GM18867 (cell line): ENCODE measurements around the gene IFIH1.

Experiments used
- ATAC-seq: cut with Tn5 transposase; IDR thresholded peaks from one replicate; pipeline ENCODE4 v1.9.1; 2021; ENCODE audit warnings: mild to moderate bottlenecking, moderate library complexity; ENCODE audit not compliant: unreplicated experiment

IFIH1 gene

GRCh38 chr2:162312853-162313252 is 5.6 kb downstream of the IFIH1 start:
- ATAC-seq: no peak

GRCh38 chr2:162308747-162309503 is 9.6 kb downstream of the IFIH1 start:
- peak; percentile 81 for ATAC-seq

- ATAC-seq: no peak
Observed at GRCh38 chr2:162305901-162306300, 12.6 kb downstream of the IFIH1 start.

- no peak for ATAC-seq
Observed at GRCh38 chr2:162301877-162302276, 16.6 kb downstream of the IFIH1 start.

GRCh38 chr2:162301151-162301804 is 17.2 kb downstream of the IFIH1 start:
- peak; percentile 79 for ATAC-seq

GRCh38 chr2:162300266-162300665 is 18.2 kb downstream of the IFIH1 start:
- ATAC-seq: no peak

- ATAC-seq: no peak
Observed at GRCh38 chr2:162298669-162299335, 19.7 kb downstream of the IFIH1 start.

GRCh38 chr2:162297925-162298552 is 20.4 kb downstream of the IFIH1 start:
- peak; percentile 71 for ATAC-seq

- ATAC-seq: no peak
Observed at GRCh38 chr2:162295009-162295408, 23.5 kb downstream of the IFIH1 start.

GRCh38 chr2:162293122-162293786 is 25.2 kb downstream of the IFIH1 start:
- no peak for ATAC-seq

GRCh38 chr2:162291748-162292147 is 26.7 kb downstream of the IFIH1 start:
- no peak for ATAC-seq

GRCh38 chr2:162282765-162283425 is 35.6 kb downstream of the IFIH1 start:
- ATAC-seq: no peak

- no peak for ATAC-seq
Observed at GRCh38 chr2:162280654-162281053, 37.8 kb downstream of the IFIH1 start.

- ATAC-seq: no peak
Observed at GRCh38 chr2:162277381-162277780, 41.1 kb downstream of the IFIH1 start.

GRCh38 chr2:162267996-162268395 is 50.5 kb downstream of the IFIH1 start:
- no peak for ATAC-seq

GRCh38 chr2:162267496-162267895 is 51.0 kb downstream of the IFIH1 start:
- ATAC-seq: no peak

GRCh38 chr2:162266460-162266760 is 52.1 kb downstream of the IFIH1 start:
- ATAC-seq: no peak

- no peak for ATAC-seq
Observed at GRCh38 chr2:162265666-162266459, 52.6 kb downstream of the IFIH1 start.

- ATAC-seq: peak; percentile 56
Observed at GRCh38 chr2:162261032-162261945, 57.2 kb downstream of the IFIH1 start.
